ENCODE results near the gene BPIFB2.

GRCh38 chr20:33022694-33023438, 15.4 kb downstream of the BPIFB2 start:
- no peak for TF ChIP-seq CTCF (IDR thresholded peaks at IDR 0.05; ENCODE audit: low read depth, low read length, missing input control)
- TF ChIP-seq GABPA (IDR thresholded peaks at IDR 0.05 in 1 of 2, conservative IDR thresholded peaks at IDR 0.05 in 1 of 2), result no peak
- TF ChIP-seq ZBTB33 (IDR thresholded peaks at IDR 0.05), result no peak
- TF ChIP-seq JUND (IDR thresholded peaks at IDR 0.05), result no peak
- TF ChIP-seq YY1 (IDR thresholded peaks at IDR 0.05), result no peak
- TF ChIP-seq SP1 (IDR thresholded peaks at IDR 0.05), result no peak

Measured in liver (tissue), 3 donors.